GM23338 (cell line): Measurements from ENCODE around the gene CSTA. TPM values are rescaled to one million over a fixed set of nuclear protein-coding genes. Genes with fewer than 3 reads are reported as not detected.

Source experiments
- ATAC-seq: fragments of 200-7000 bp; cut with Tn5 transposase; 3 replicates; pipeline ENCODE4 v1.9.1; 2020
- DNase-seq: peaks from one replicate; pipeline ENCODE4 v3.0.0-alpha.2; 2015; ENCODE audit warnings: low spot score
- H2AFZ ChIP-seq: fragments of 200-600 bp; sonication (generic); 2 replicates; pipeline ENCODE4 v1.8.0; 2016; ENCODE audit warnings: antibody characterized with exemption, mild to moderate bottlenecking, moderate library complexity
- H3F3A ChIP-seq: fragments of 200-600 bp; sonication (generic); replicated peaks from 2 replicates; pipeline ENCODE4 v1.8.0; 2017; ENCODE audit warnings: antibody characterized with exemption, mixed run types, low read depth
- H3K27ac ChIP-seq: fragments of 200-600 bp; sonication (generic); 2 replicates; pipeline ENCODE4 v1.6.1; 2016; ENCODE audit warnings: low read depth
- H3K27me3 ChIP-seq: fragments of 200-600 bp; sonication (generic); 2 replicates; pipeline ENCODE4 v1.8.0; 2016; ENCODE audit warnings: mild to moderate bottlenecking, mixed run types, moderate library complexity; ENCODE audit not compliant: insufficient read depth
- H3K36me3 ChIP-seq: fragments of 200-600 bp; sonication (generic); 2 replicates; pipeline ENCODE4 v1.8.0; 2016; ENCODE audit warnings: mild to moderate bottlenecking; ENCODE audit not compliant: insufficient read depth
- H3K4me1 ChIP-seq: fragments of 200-600 bp; sonication (generic); 2 replicates; pipeline ENCODE4 v1.8.0; 2016; ENCODE audit warnings: mild to moderate bottlenecking, moderate library complexity; ENCODE audit not compliant: insufficient read depth
- H3K4me2 ChIP-seq: fragments of 200-600 bp; sonication (generic); 2 replicates; pipeline ENCODE4 v1.7.1; 2017; ENCODE audit warnings: mixed run types
- H3K4me3 ChIP-seq: fragments of 200-600 bp; sonication (generic); 2 replicates; pipeline ENCODE4 v1.6.1; 2016; ENCODE audit warnings: mixed run types
- H3K79me2 ChIP-seq: fragments of 200-600 bp; sonication (generic); replicated peaks from 2 replicates; pipeline ENCODE4 v1.8.0; 2017; ENCODE audit warnings: mild to moderate bottlenecking; ENCODE audit not compliant: insufficient read depth
- H3K9me2 ChIP-seq: fragments of 200-600 bp; sonication (generic); 2 replicates; pipeline ENCODE4 v1.8.0; 2017; ENCODE audit not compliant: insufficient read depth
- H4K20me1 ChIP-seq: fragments of 200-600 bp; sonication (generic); replicated peaks from 2 replicates; pipeline ENCODE4 v1.8.0; 2017; ENCODE audit warnings: mild to moderate bottlenecking; ENCODE audit not compliant: insufficient read depth
- H3K27ac Mint-ChIP-seq: 2 replicates; pipeline ENCODE4 v1.8.0; 2020; ENCODE audit warnings: inconsistent platforms, mild to moderate bottlenecking, moderate library complexity, mixed read lengths
- H3K27me3 Mint-ChIP-seq: 3 replicates; pipeline ENCODE4 v1.8.0; 2022; ENCODE audit warnings: low read depth, mild to moderate bottlenecking, moderate library complexity, mixed read lengths, inconsistent platforms; ENCODE audit not compliant: insufficient read depth, poor library complexity
- H3K36me3 Mint-ChIP-seq: 3 replicates; pipeline ENCODE4 v1.8.0; 2021; ENCODE audit warnings: low read depth, mild to moderate bottlenecking, inconsistent platforms, moderate library complexity, mixed read lengths
- H3K4me1 Mint-ChIP-seq: 3 replicates; pipeline ENCODE4 v1.8.0; 2020; ENCODE audit warnings: mild to moderate bottlenecking, inconsistent platforms, mixed read lengths
- H3K4me3 Mint-ChIP-seq: 3 replicates; pipeline ENCODE4 v1.8.0; 2021; ENCODE audit warnings: moderate library complexity, mild to moderate bottlenecking, inconsistent platforms, mixed read lengths
- H3K9me3 Mint-ChIP-seq: 3 replicates; pipeline ENCODE4 v1.8.0; 2020; ENCODE audit warnings: moderate library complexity, mild to moderate bottlenecking, inconsistent platforms, mixed read lengths
- CREB1 ChIP-seq: fragments of 250-450 bp; sonication (Bioruptor Pico); IDR thresholded peaks from 2 replicates; pipeline ENCODE4 v1.5.0; 2020; ENCODE audit warnings: low read depth, mild to moderate bottlenecking, moderate library complexity
- EZH2phosphoT487 ChIP-seq: fragments of 200-600 bp; sonication (generic); IDR thresholded peaks from one replicate; pipeline ENCODE4 v1.8.1; 2018; ENCODE audit warnings: antibody characterized with exemption; ENCODE audit not compliant: unreplicated experiment
- JUNB ChIP-seq: IDR thresholded peaks from one replicate; pipeline ENCODE4 v1.6.1; 2016; ENCODE audit warnings: antibody characterized with exemption; ENCODE audit not compliant: unreplicated experiment
- NANOG ChIP-seq: IDR thresholded peaks from 2 replicates; pipeline ENCODE4 v1.6.1; 2016; ENCODE audit warnings: antibody characterized with exemption, borderline replicate concordance
- POLR2AphosphoS5 ChIP-seq: IDR thresholded peaks from 2 replicates; pipeline ENCODE4 v1.6.1; 2016; ENCODE audit warnings: antibody characterized with exemption, low read depth
- STAT1 ChIP-seq: IDR thresholded peaks from one replicate; pipeline ENCODE4 v1.6.1; 2016; ENCODE audit warnings: antibody characterized with exemption; ENCODE audit not compliant: unreplicated experiment
- ZNF114 ChIP-seq: fragments of 250-450 bp; sonication (Bioruptor Pico); IDR thresholded peaks from 2 replicates; pipeline ENCODE4 v1.5.0; 2020; ENCODE audit warnings: mild to moderate bottlenecking, moderate library complexity
- ZNF331 ChIP-seq: fragments of 250-450 bp; sonication (Bioruptor Pico); IDR thresholded peaks from 2 replicates; pipeline ENCODE4 v1.5.0; 2020; ENCODE audit warnings: low read depth, mild to moderate bottlenecking, moderate library complexity
- polyA plus RNA-seq: library from polyadenylated mRNA; unstranded; fragments of >200 nt; fragmentation: Nextera tagmentation; extraction: Ambion mirVana; gene quantifications from 2 replicates; pipeline ENCODE4 v1.2.1, GENCODE V29; 2016
- total RNA-seq: library from RNA; depleted of rRNA; stranded (reverse); fragments of >200 nt; shearing (Covaris generic); gene quantifications from 2 replicates; pipeline ENCODE4 v1.2.3, GENCODE V29; 2014
- TF ChIP-seq, protein P1 (sequence below): IDR thresholded peaks from 2 replicates; pipeline ENCODE4 v1.6.1; 2016; ENCODE audit warnings: antibody characterized with exemption
- TF ChIP-seq, protein P2 (sequence below), 2 experiments: fragments of 200-600 bp in 1 of 2; sonication (generic) in 1 of 2; conservative IDR thresholded peaks; 2 replicates each; pipeline versions ENCODE4 v1.5.1 to v1.6.1; 2016 to 2017; ENCODE audit warnings: antibody characterized with exemption in 2 of 2, low read depth in 2 of 2, mild to moderate bottlenecking in 2 of 2, moderate library complexity in 1 of 2
- TF ChIP-seq, protein P3 (sequence below): IDR thresholded peaks from one replicate; pipeline ENCODE4 v1.6.1; 2018; ENCODE audit warnings: antibody characterized with exemption; ENCODE audit not compliant: unreplicated experiment

CSTA gene
- total and polyA plus RNA-seq, 2 experiments from 2014 or later, result 1.4 TPM; not detected in 1

DNA sequence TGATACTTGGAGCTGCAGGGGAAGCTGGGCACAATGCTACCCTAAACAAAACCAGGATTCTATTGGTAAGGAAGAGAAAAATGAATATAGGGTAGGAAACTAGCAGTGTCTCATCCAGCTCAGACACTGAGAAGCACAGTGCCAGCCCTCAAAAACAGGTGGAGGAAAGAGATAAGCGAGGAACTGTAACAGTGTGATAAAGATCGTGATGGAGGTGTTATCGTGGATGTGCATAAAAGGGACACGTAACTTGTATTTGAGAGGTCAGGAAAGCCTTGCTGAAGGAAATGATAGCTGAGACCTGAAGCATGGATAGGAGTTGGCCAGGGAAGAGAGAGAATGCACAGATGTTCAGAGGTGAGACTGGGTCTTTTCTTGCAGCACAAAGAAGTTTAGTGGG is 30.6 kb downstream of the CSTA start (continued):
- TF ChIP-seq, protein P1, sequence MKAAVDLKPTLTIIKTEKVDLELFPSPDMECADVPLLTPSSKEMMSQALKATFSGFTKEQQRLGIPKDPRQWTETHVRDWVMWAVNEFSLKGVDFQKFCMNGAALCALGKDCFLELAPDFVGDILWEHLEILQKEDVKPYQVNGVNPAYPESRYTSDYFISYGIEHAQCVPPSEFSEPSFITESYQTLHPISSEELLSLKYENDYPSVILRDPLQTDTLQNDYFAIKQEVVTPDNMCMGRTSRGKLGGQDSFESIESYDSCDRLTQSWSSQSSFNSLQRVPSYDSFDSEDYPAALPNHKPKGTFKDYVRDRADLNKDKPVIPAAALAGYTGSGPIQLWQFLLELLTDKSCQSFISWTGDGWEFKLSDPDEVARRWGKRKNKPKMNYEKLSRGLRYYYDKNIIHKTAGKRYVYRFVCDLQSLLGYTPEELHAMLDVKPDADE, result no peak

DNA sequence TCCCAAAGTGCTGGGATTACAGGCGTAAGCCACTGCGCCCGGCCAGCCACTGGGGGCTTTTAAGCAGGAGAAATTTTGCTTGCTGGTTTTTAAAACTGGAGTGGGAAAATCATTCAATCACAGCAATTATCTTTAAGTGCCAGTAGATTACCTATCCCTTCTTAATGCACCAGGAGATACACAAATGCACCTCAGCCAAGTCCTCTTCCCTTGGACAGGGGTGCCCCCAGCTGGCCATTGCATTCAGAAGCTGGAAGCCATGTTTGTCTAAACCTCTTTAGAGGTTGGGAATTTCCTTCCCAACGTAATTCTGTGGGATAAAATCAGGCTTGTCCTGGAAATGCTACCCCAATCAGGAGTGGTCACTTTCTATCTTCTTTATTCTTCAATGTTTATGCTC is 31.4 kb downstream of the CSTA start:
- H3K36me3 ChIP-seq, result no peaks in the 10 kb centered on the region; the same call in 1 of the 2 replicates
- no peak for TF ChIP-seq JUNB
- no peak for TF ChIP-seq POLR2AphosphoS5
- TF ChIP-seq, protein P2, sequence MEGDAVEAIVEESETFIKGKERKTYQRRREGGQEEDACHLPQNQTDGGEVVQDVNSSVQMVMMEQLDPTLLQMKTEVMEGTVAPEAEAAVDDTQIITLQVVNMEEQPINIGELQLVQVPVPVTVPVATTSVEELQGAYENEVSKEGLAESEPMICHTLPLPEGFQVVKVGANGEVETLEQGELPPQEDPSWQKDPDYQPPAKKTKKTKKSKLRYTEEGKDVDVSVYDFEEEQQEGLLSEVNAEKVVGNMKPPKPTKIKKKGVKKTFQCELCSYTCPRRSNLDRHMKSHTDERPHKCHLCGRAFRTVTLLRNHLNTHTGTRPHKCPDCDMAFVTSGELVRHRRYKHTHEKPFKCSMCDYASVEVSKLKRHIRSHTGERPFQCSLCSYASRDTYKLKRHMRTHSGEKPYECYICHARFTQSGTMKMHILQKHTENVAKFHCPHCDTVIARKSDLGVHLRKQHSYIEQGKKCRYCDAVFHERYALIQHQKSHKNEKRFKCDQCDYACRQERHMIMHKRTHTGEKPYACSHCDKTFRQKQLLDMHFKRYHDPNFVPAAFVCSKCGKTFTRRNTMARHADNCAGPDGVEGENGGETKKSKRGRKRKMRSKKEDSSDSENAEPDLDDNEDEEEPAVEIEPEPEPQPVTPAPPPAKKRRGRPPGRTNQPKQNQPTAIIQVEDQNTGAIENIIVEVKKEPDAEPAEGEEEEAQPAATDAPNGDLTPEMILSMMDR (conservative IDR thresholded peaks at IDR 0.05; ENCODE audit: low read depth in 2 of 2), result peak; percentile 72 to 84
- TF ChIP-seq, protein P1, result no peak
- H3K27me3 ChIP-seq, result no peaks in the 10 kb centered on the region
- no peaks in the 10 kb centered on the region for H3K4me1 ChIP-seq
- H3K27ac Mint-ChIP-seq, result no peak overlapping the region
- no peaks in the 10 kb centered on the region for H3K9me2 ChIP-seq
- no peaks in the 10 kb centered on the region for H3K9me3 Mint-ChIP-seq
- H3F3A ChIP-seq, result no peaks in the 10 kb centered on the region
- H3K27me3 Mint-ChIP-seq, result peaks cover 5% of the 10 kb centered on the region
- H3K4me1 Mint-ChIP-seq, result no peaks in the 10 kb centered on the region
- H2AFZ ChIP-seq, result no peak overlapping the region
- no peaks in the 10 kb centered on the region for H4K20me1 ChIP-seq
- H3K4me3 Mint-ChIP-seq, result no peak overlapping the region
- H3K4me3 ChIP-seq, result no peak overlapping the region
- H3K4me2 ChIP-seq, result no peak overlapping the region
- peak; percentile 85 for ATAC-seq
- H3K79me2 ChIP-seq, result no peaks in the 10 kb centered on the region
- DNase-seq, result peak; percentile 75
- peaks cover 16% of the 10 kb centered on the region; the same call in 2 of the 3 replicates for H3K36me3 Mint-ChIP-seq
- no peak overlapping the region for H3K27ac ChIP-seq

DNA sequence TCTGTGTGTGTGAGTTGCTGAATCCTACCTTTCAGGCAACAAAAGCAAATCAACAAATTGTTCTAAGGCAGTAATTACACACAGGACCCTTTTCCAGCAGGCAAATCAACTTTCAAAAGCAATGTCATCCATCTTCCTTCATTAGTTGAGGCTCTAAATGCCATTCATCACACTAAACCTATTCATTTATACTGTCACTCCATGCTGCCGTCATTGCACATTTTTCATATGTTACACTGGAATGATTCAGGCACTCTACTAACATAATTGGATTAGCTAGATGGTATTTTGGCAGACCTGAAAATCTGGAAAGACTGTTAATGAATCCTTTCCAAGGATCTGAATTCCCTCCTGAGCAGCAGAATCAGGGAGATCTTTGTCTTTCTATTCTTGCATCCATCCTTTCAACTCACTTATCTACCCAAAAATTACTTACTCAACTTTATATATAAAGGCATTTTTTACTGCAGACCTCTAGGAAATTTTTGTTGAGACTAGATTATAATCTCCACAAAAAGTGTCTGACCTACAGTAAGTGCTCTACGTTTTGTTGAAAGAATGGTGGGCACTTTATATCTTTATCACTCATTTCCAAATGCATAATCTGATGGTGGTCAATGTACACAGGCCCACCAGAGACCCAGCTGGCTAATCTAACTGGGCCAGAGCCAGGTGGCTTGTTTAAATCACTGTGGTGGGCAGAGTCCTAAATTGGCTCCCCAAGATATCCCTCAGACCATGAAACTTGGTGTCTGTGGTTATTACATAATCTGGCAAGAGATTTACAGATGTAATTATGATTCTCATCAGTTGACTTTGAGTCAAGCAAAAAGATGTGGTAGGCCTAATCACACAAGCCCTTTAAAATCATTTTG is 33.0 kb downstream of the CSTA start:
- Histone ChIP-seq H3K36me3 (peaks cover 3% of the 10 kb centered on the region; the same call in 1 of the 2 replicates), H3F3A (no peaks in the 10 kb centered on the region), H3K4me3 (no peak overlapping the region), H2AFZ (no peak overlapping the region), H3K4me2 (no peak overlapping the region), H3K9me2 (no peaks in the 10 kb centered on the region), H3K79me2 (no peaks in the 10 kb centered on the region), H3K27ac (no peak overlapping the region), H3K4me1 (no peaks in the 10 kb centered on the region), H4K20me1 (no peaks in the 10 kb centered on the region), H3K27me3 (no peaks in the 10 kb centered on the region)
- DNase-seq, result no peak
- Mint-ChIP-seq H3K4me1 (peaks cover under 1% of the 10 kb centered on the region; the same call in 2 of the 3 replicates), H3K9me3 (no peaks in the 10 kb centered on the region), H3K27ac (peak overlapping the region; percentile 39; the same call in 1 of the 2 replicates), H3K27me3 (peaks cover 5% of the 10 kb centered on the region), H3K36me3 (peaks cover 25% of the 10 kb centered on the region), H3K4me3 (no peak overlapping the region)
- ATAC-seq, result no peak
- TF ChIP-seq JUNB (no peak), ZNF331 (CRISPR knock-in tag) (no peak), CREB1 (CRISPR knock-in tag) (no peak), ZNF114 (no peak), POLR2AphosphoS5 (no peak), NANOG (no peak), EZH2phosphoT487 (no peak), STAT1 (no peak)
- TF ChIP-seq, protein P2 (conservative IDR thresholded peaks at IDR 0.05; ENCODE audit: low read depth in 2 of 2), result no peak
- TF ChIP-seq, protein P3, sequence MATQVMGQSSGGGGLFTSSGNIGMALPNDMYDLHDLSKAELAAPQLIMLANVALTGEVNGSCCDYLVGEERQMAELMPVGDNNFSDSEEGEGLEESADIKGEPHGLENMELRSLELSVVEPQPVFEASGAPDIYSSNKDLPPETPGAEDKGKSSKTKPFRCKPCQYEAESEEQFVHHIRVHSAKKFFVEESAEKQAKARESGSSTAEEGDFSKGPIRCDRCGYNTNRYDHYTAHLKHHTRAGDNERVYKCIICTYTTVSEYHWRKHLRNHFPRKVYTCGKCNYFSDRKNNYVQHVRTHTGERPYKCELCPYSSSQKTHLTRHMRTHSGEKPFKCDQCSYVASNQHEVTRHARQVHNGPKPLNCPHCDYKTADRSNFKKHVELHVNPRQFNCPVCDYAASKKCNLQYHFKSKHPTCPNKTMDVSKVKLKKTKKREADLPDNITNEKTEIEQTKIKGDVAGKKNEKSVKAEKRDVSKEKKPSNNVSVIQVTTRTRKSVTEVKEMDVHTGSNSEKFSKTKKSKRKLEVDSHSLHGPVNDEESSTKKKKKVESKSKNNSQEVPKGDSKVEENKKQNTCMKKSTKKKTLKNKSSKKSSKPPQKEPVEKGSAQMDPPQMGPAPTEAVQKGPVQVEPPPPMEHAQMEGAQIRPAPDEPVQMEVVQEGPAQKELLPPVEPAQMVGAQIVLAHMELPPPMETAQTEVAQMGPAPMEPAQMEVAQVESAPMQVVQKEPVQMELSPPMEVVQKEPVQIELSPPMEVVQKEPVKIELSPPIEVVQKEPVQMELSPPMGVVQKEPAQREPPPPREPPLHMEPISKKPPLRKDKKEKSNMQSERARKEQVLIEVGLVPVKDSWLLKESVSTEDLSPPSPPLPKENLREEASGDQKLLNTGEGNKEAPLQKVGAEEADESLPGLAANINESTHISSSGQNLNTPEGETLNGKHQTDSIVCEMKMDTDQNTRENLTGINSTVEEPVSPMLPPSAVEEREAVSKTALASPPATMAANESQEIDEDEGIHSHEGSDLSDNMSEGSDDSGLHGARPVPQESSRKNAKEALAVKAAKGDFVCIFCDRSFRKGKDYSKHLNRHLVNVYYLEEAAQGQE, result no peak
